Subcutaneous abdominal adipose tissue (tissue), 5 donors: Measurements from ENCODE around the gene DPAGT1.
A peak's percentile ranks its signal among the peaks of the same experiment; 100 is the strongest.
"Not testable (repeated sequence)": the region's sequence is repeated elsewhere in the genome, so short reads cannot be mapped to it uniquely, and the experiment has no call there.

ENCODE experiments used
- H3K27ac ChIP-seq: one replicate; pipeline ENCODE4 v1.7.0; 2013; ENCODE audit warnings: low read depth, mild to moderate bottlenecking, inconsistent platforms, low read length, moderate library complexity
- H3K27me3 ChIP-seq, 5 donors: one replicate each; pipeline ENCODE4 v1.7.0; 2013; ENCODE audit warnings: low read length in 5 of 5, inconsistent platforms in 1 of 5; ENCODE audit not compliant: control insufficient read depth in 5 of 5, insufficient read depth in 4 of 5
- H3K36me3 ChIP-seq, 5 donors: one replicate each; pipeline ENCODE4 v1.7.0; 2013; ENCODE audit warnings: low read length in 5 of 5; ENCODE audit not compliant: control insufficient read depth in 5 of 5, insufficient read depth in 5 of 5
- H3K4me1 ChIP-seq, 5 donors: one replicate each; pipeline ENCODE4 v1.7.0; 2013; ENCODE audit warnings: low read length in 5 of 5, mild to moderate bottlenecking in 3 of 5, moderate library complexity in 1 of 5; ENCODE audit not compliant: control insufficient read depth in 5 of 5, insufficient read depth in 5 of 5
- H3K4me3 ChIP-seq, 5 donors: one replicate each; pipeline ENCODE4 v1.7.0; 2013; ENCODE audit warnings: low read length in 5 of 5, low read depth in 1 of 5
- H3K9ac ChIP-seq, 5 donors: one replicate each; pipeline ENCODE4 v1.7.0; 2013; ENCODE audit warnings: low read length in 5 of 5, mild to moderate bottlenecking in 4 of 5, moderate library complexity in 3 of 5
- H3K9me3 ChIP-seq, 5 donors: one replicate each; pipeline ENCODE4 v1.7.0; 2013; ENCODE audit warnings: low read length in 5 of 5; ENCODE audit not compliant: control insufficient read depth in 5 of 5
- donor health status: healthy.
- donor health status: healthy.
- donor health status: healthy.
- donor health status: healthy.
- donor health status: healthy.

The DPAGT1 gene

GRCh38 chr11:119062779-119063178 lies 38.9 kb downstream of the DPAGT1 start:
- peaks cover 0 to 24% (median 17%) of the 10 kb centered on the region in 5 donors for H3K4me1 ChIP-seq

GRCh38 chr11:119061256-119061655 lies 40.4 kb downstream of the DPAGT1 start:
- H3K36me3 ChIP-seq: no peaks in the 10 kb centered on the region
- H3K27ac ChIP-seq: no peak overlapping the region
- no peak overlapping the region for H3K9ac ChIP-seq
- peaks cover 0 to 25% (median 15%) of the 10 kb centered on the region in 5 donors for H3K4me1 ChIP-seq
- no peaks in the 10 kb centered on the region for H3K27me3 ChIP-seq
- no peak overlapping the region for H3K4me3 ChIP-seq
- no peaks in the 10 kb centered on the region for H3K9me3 ChIP-seq

More at GRCh38 chr11:119062779-119063178, 38.9 kb downstream of the DPAGT1 start:
- Histone ChIP-seq H3K9ac (no peak overlapping the region), H3K4me3 (no peak overlapping the region), H3K36me3 (no peaks in the 10 kb centered on the region), H3K9me3 (no peaks in the 10 kb centered on the region), H3K27ac (no peak overlapping the region), H3K27me3 (no peaks in the 10 kb centered on the region)

- not testable (repeated sequence) for H3K9ac ChIP-seq, H3K9me3 ChIP-seq, H3K27ac ChIP-seq
Measured at GRCh38 chr11:119059128-119059527, 42.5 kb downstream of the DPAGT1 start.

GRCh38 chr11:119057000-119057769 lies 44.5 kb downstream of the DPAGT1 start, which contains the start of gene HYOU1:
Gene HYOU1, minus strand, starts transcription at chr11:119057205. Its CDS starts 1,045 bp downstream, at chr11:119056160.
- peak within 1 kb of the TSS; percentile 63 to 90 (median 77) for H3K9ac ChIP-seq
- H3K4me3 ChIP-seq: peak within 1 kb of the TSS; percentile 78 to 86 (median 81)
- H3K9me3 ChIP-seq: no peaks in the 10 kb centered on the region
- H3K27me3 ChIP-seq: no peaks in the 10 kb centered on the region
- H3K36me3 ChIP-seq: peaks cover 0 to 33% (median 31%) of the 10 kb centered on the region in 5 donors
- H3K27ac ChIP-seq: peak within 1 kb of the TSS; percentile 79
- peaks cover 6 to 24% (median 21%) of the 10 kb centered on the region in 5 donors for H3K4me1 ChIP-seq

More at GRCh38 chr11:119059128-119059527, 42.5 kb downstream of the DPAGT1 start:
- peaks cover 0 to 14% (median 12%) of the 10 kb centered on the region in 5 donors for H3K36me3 ChIP-seq
- peaks cover 6 to 26% (median 24%) of the 10 kb centered on the region in 5 donors for H3K4me1 ChIP-seq
- H3K4me3 ChIP-seq, H3K27me3 ChIP-seq: not testable (repeated sequence)

GRCh38 chr11:119056421-119056999 lies 45.1 kb downstream of the DPAGT1 start:
- H3K4me3 ChIP-seq: peak overlapping the region; percentile 65 to 82 (median 78)
- H3K36me3 ChIP-seq: peaks cover 0 to 40% (median 37%) of the 10 kb centered on the region in 5 donors
- peak overlapping the region; percentile 63 to 90 (median 77) for H3K9ac ChIP-seq
- H3K9me3 ChIP-seq: no peaks in the 10 kb centered on the region
- peaks cover 6 to 24% (median 21%) of the 10 kb centered on the region in 5 donors for H3K4me1 ChIP-seq
- no peaks in the 10 kb centered on the region for H3K27me3 ChIP-seq
- peak overlapping the region; percentile 37 for H3K27ac ChIP-seq

- Histone ChIP-seq H3K9me3 (no peaks in the 10 kb centered on the region), H3K9ac (peak overlapping the region; percentile 63 to 90 (median 77)), H3K36me3 (peaks cover 0 to 46% (median 43%) of the 10 kb centered on the region in 5 donors), H3K4me1 (peaks cover 6 to 24% (median 21%) of the 10 kb centered on the region in 5 donors), H3K27me3 (no peaks in the 10 kb centered on the region), H3K4me3 (peak overlapping the region; percentile 65 to 82 (median 78)), H3K27ac (no peak overlapping the region)
Measured at GRCh38 chr11:119055901-119056300, 45.8 kb downstream of the DPAGT1 start.

- H3K4me1 ChIP-seq: peaks cover 6 to 24% (median 21%) of the 10 kb centered on the region in 5 donors
- H3K27ac ChIP-seq: no peak overlapping the region
- H3K9me3 ChIP-seq: no peaks in the 10 kb centered on the region
- peaks cover 0 to 55% (median 52%) of the 10 kb centered on the region in 5 donors for H3K36me3 ChIP-seq
- H3K9ac ChIP-seq: no peak overlapping the region
- no peaks in the 10 kb centered on the region for H3K27me3 ChIP-seq
- no peak overlapping the region for H3K4me3 ChIP-seq
Measured at GRCh38 chr11:119054418-119054817, 47.2 kb downstream of the DPAGT1 start.

- no peak overlapping the region for H3K9ac ChIP-seq
- no peaks in the 10 kb centered on the region for H3K27me3 ChIP-seq
- H3K9me3 ChIP-seq: no peaks in the 10 kb centered on the region
- H3K27ac ChIP-seq: no peak overlapping the region
- H3K36me3 ChIP-seq: peaks cover 0 to 77% (median 74%) of the 10 kb centered on the region in 5 donors
- no peak overlapping the region for H3K4me3 ChIP-seq
- peaks cover 6 to 15% (median 12%) of the 10 kb centered on the region in 5 donors for H3K4me1 ChIP-seq
Measured at GRCh38 chr11:119052163-119052814, 49.4 kb downstream of the DPAGT1 start.

GRCh38 chr11:119051440-119052162 lies 50.1 kb downstream of the DPAGT1 start:
- Histone ChIP-seq H3K9me3 (no peaks in the 10 kb centered on the region), H3K36me3 (peaks cover 0 to 83% (median 79%) of the 10 kb centered on the region in 5 donors), H3K4me3 (no peak overlapping the region), H3K4me1 (peaks cover 6 to 13% (median 12%) of the 10 kb centered on the region in 5 donors), H3K27ac (no peak overlapping the region), H3K27me3 (no peaks in the 10 kb centered on the region), H3K9ac (no peak overlapping the region)
